PC-3 (cell line): Measurements from ENCODE around the gene BMPER. TPM values are rescaled to one million over a fixed set of nuclear protein-coding genes. Genes with fewer than 3 reads are reported as not detected.

ENCODE experiments used
- ATAC-seq: fragments of 200-7000 bp; cut with Tn5 transposase; 2 replicates; pipeline ENCODE4 v1.9.1; 2020; ENCODE audit warnings: mild to moderate bottlenecking, moderate library complexity
- BruUV-seq: library from RNA; stranded (reverse); fragments of 400-500 nt; replicated peaks from 2 replicates; lab custom pipeline; 2021; lab: Mats Ljungman, UMichigan
- CTCF ChIA-PET: fragments of 300-600 bp; sonication (Branson Sonifier 250); formaldehyde crosslinking; loops from one replicate; lab custom pipeline; 2022; ENCODE audit warnings: antibody characterized with exemption; lab: Charles Lee
- POLR2A ChIA-PET: fragments of 300-600 bp; sonication (Branson Sonifier 250); formaldehyde crosslinking; loops from one replicate; lab custom pipeline; 2022; ENCODE audit warnings: antibody characterized with exemption; ENCODE audit not compliant: unreplicated experiment; lab: Charles Lee
- DNase-seq: peaks from one replicate; pipeline ENCODE4 v3.0.0-alpha.2; 2015
- H2AFZ ChIP-seq: fragments of 300-600 bp; sonication (generic); 2 replicates; pipeline ENCODE4 v1.6.0; 2016; ENCODE audit warnings: antibody characterized with exemption, low read length
- H3F3A ChIP-seq: fragments of 300-600 bp; sonication (generic); one replicate; pipeline ENCODE4 v1.6.0; 2017; ENCODE audit warnings: antibody characterized with exemption, low read length, control low read depth, mild to moderate bottlenecking; ENCODE audit not compliant: unreplicated experiment
- H3K27ac ChIP-seq: fragments of 300-600 bp; sonication (generic); 2 replicates; pipeline ENCODE4 v1.5.1; 2016; ENCODE audit warnings: mild to moderate bottlenecking, low read length
- H3K27me3 ChIP-seq: fragments of 300-600 bp; sonication (generic); 2 replicates; pipeline ENCODE4 v1.6.1; 2016; ENCODE audit warnings: low read length, mixed read lengths
- H3K36me3 ChIP-seq: fragments of 300-600 bp; sonication (generic); 2 replicates; pipeline ENCODE4 v1.6.1; 2016; ENCODE audit warnings: low read depth, mixed run types, low read length, mixed read lengths
- H3K4me1 ChIP-seq: fragments of 300-600 bp; sonication (generic); 2 replicates; pipeline ENCODE4 v1.5.1; 2016; ENCODE audit warnings: low read length; ENCODE audit not compliant: insufficient read depth
- H3K4me2 ChIP-seq: fragments of 300-600 bp; sonication (generic); 2 replicates; pipeline ENCODE4 v1.6.0; 2016; ENCODE audit warnings: low read length
- H3K4me3 ChIP-seq: fragments of 300-600 bp; sonication (generic); 2 replicates; pipeline ENCODE4 v1.5.1; 2016; ENCODE audit warnings: mild to moderate bottlenecking, low read length, mixed read lengths
- H3K79me2 ChIP-seq: fragments of 300-600 bp; sonication (generic); 2 replicates; pipeline ENCODE4 v1.6.1; 2017; ENCODE audit warnings: low read length, mixed read lengths
- H3K9ac ChIP-seq: fragments of 300-600 bp; sonication (generic); 2 replicates; pipeline ENCODE4 v1.6.0; 2016; ENCODE audit warnings: mild to moderate bottlenecking, low read length
- H3K9me2 ChIP-seq: fragments of 300-600 bp; sonication (generic); replicated peaks from 2 replicates; pipeline ENCODE4 v1.6.1; 2016; ENCODE audit warnings: mixed run types, low read length, mixed read lengths
- H3K9me3 ChIP-seq: fragments of 300-600 bp; sonication (generic); 2 replicates; pipeline ENCODE4 v1.6.1; 2016; ENCODE audit warnings: low read length, mixed read lengths
- H4K20me1 ChIP-seq: fragments of 300-600 bp; sonication (generic); 2 replicates; pipeline ENCODE4 v1.6.1; 2016; ENCODE audit warnings: low read length, mixed read lengths
- CTCF ChIP-seq: fragments of 300-600 bp; sonication (generic); conservative IDR thresholded peaks from 2 replicates; pipeline ENCODE4 v1.5.1; 2017; ENCODE audit warnings: antibody characterized with exemption, low read depth, mild to moderate bottlenecking, low read length
- EZH2 ChIP-seq: fragments of 300-600 bp; sonication (generic); IDR thresholded peaks from one replicate; pipeline ENCODE4 v1.6.1; 2017; ENCODE audit warnings: antibody characterized with exemption, mild to moderate bottlenecking, low read length; ENCODE audit not compliant: unreplicated experiment
- EZH2phosphoT487 ChIP-seq: fragments of 300-600 bp; sonication (generic); IDR thresholded peaks from 2 replicates; pipeline ENCODE4 v1.6.1; 2018; ENCODE audit warnings: mild to moderate bottlenecking, antibody characterized with exemption, low read length, borderline replicate concordance
- intact Hi-C: fragments of 100-400 bp; cut with micrococcal nuclease; formaldehyde crosslinking; loops from 2 replicates; pipeline ENCODE4 v1.9.0; 2023
- total RNA-seq: library from RNA; depleted of rRNA; stranded (reverse); fragments of >200 nt; gene quantifications from 2 replicates; pipeline ENCODE4 v1.2.3, GENCODE V29; 2014

Gene BMPER
- total RNA-seq, 1 experiment from 2014 or later: 0.11 TPM

- POLR2A ChIA-PET: no interaction called here
- Histone ChIP-seq H3F3A (no peaks in the 10 kb centered on the region), H3K9me3 (no peaks in the 10 kb centered on the region), H3K9ac (no peak overlapping the region), H3K4me3 (no peak overlapping the region), H3K27me3 (no peaks in the 10 kb centered on the region), H3K36me3 (no peaks in the 10 kb centered on the region), H2AFZ (no peak overlapping the region), H4K20me1 (no peaks in the 10 kb centered on the region), H3K79me2 (no peaks in the 10 kb centered on the region), H3K27ac (no peak overlapping the region), H3K4me2 (peak overlapping the region; percentile 74), H3K9me2 (no peaks in the 10 kb centered on the region), H3K4me1 (no peaks in the 10 kb centered on the region)
- ATAC-seq: no peak
- CTCF ChIA-PET: no interaction called here
- no peak for DNase-seq
- no TSS peak for BruUV-seq
- TF ChIP-seq EZH2 (no peak), EZH2phosphoT487 (no peak), CTCF (no peak)
- intact Hi-C loops: no loop called here
These were observed 270.5 kb downstream of the BMPER start for GRCh38 chr7:34175837-34176236.

GRCh38 chr7:34177476-34177875, 272.1 kb downstream of the BMPER start:
- no peak for TF ChIP-seq CTCF
- no peak for TF ChIP-seq EZH2
- no peak for TF ChIP-seq EZH2phosphoT487
- POLR2A ChIA-PET: no interaction called here

GRCh38 chr7:34181271-34181958, 276.1 kb downstream of the BMPER start:
- Histone ChIP-seq H3K27me3 (no peaks in the 10 kb centered on the region), H3K4me1 (no peaks in the 10 kb centered on the region), H3K9ac (no peak overlapping the region), H4K20me1 (no peaks in the 10 kb centered on the region), H3K9me3 (no peaks in the 10 kb centered on the region), H3K4me2 (no peak overlapping the region), H3K9me2 (no peaks in the 10 kb centered on the region), H3F3A (no peaks in the 10 kb centered on the region), H3K27ac (no peak overlapping the region), H3K36me3 (no peaks in the 10 kb centered on the region), H3K4me3 (no peak overlapping the region), H3K79me2 (no peaks in the 10 kb centered on the region), H2AFZ (no peak overlapping the region)
- intact Hi-C loops: no loop called here
- DNase-seq (no peak), ATAC-seq (no peak)
- POLR2A ChIA-PET: no interaction called here
- BruUV-seq: no TSS peak
- CTCF ChIA-PET: no interaction called here
- TF ChIP-seq CTCF (no peak), EZH2phosphoT487 (no peak), EZH2 (no peak)

More at GRCh38 chr7:34177476-34177875, 272.1 kb downstream of the BMPER start:
- no TSS peak for BruUV-seq
- Histone ChIP-seq H3F3A (no peaks in the 10 kb centered on the region), H3K9ac (no peak overlapping the region), H3K4me1 (no peaks in the 10 kb centered on the region), H3K4me3 (no peak overlapping the region), H2AFZ (no peak overlapping the region), H3K79me2 (no peaks in the 10 kb centered on the region), H3K27me3 (no peaks in the 10 kb centered on the region), H3K9me3 (no peaks in the 10 kb centered on the region), H3K9me2 (no peaks in the 10 kb centered on the region), H3K36me3 (no peaks in the 10 kb centered on the region), H4K20me1 (no peaks in the 10 kb centered on the region), H3K27ac (no peak overlapping the region), H3K4me2 (no peak overlapping the region)
- DNase-seq: no peak
- intact Hi-C loops: no loop called here
- CTCF ChIA-PET: interaction anchor here (0.7 kb wide), 1 partner anchor 934 kb away, joined by 3 read pairs; no protein-coding TSS in a partner anchor
- ATAC-seq: no peak
